AG09319 (cell line): ENCODE measurements around the gene XPR1.
"Not testable (repeated sequence)": the region's sequence is repeated elsewhere in the genome, so short reads cannot be mapped to it uniquely, and the experiment has no call there.

Source experiments
- DNase-seq: peaks from one replicate; pipeline ENCODE4 v3.0.0-alpha.2; 2010; ENCODE audit warnings: low read depth; ENCODE audit errors: extremely low read depth
- TF ChIP-seq, protein P1 (sequence below): IDR thresholded peaks from 2 replicates; pipeline ENCODE4 v1.5.1; 2011; ENCODE audit warnings: low read depth, mild to moderate bottlenecking, inconsistent platforms, low read length, moderate library complexity

The XPR1 gene

DNA sequence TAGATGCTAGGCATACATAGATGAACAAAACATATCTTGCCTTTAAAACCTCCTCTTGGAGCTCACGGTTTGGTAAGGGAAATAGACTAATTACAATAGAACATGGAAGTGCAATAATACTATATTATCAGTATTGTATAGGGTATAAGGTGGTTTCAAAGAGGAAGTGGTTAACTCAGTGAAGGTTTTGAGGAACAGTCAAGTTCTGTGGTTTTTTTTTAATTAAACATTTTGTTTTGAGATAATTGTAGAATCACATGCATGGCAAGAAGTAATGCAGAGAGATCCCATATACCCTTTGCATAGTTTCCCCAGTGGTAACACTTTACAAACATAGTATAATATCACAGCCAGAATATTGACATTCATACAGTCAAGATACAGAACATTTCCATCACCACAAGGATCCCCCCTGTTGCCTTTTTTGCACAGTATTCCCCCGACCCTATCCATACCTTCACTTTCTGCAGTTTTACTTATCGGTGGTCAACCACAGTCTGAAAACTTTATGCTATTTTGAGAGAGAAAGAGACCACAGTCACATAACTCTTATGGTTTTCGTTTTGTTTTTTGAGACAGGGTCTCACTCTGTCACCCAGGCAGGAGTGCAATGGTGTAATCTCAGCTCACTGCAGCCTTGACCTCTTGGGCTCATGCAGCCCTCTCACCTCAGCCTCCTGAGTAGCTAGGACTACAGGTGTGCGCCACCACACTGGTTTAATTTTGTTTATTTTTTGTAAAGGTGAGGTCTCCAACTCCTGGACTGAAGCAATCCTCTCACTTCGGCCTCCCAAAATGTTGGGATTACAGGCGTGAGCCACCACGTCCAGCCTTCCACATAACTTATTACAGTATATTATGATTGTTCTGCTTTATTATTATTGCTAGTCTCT, 220.4 kb downstream of the XPR1 start:
- no peak for DNase-seq
- TF ChIP-seq, protein P1, sequence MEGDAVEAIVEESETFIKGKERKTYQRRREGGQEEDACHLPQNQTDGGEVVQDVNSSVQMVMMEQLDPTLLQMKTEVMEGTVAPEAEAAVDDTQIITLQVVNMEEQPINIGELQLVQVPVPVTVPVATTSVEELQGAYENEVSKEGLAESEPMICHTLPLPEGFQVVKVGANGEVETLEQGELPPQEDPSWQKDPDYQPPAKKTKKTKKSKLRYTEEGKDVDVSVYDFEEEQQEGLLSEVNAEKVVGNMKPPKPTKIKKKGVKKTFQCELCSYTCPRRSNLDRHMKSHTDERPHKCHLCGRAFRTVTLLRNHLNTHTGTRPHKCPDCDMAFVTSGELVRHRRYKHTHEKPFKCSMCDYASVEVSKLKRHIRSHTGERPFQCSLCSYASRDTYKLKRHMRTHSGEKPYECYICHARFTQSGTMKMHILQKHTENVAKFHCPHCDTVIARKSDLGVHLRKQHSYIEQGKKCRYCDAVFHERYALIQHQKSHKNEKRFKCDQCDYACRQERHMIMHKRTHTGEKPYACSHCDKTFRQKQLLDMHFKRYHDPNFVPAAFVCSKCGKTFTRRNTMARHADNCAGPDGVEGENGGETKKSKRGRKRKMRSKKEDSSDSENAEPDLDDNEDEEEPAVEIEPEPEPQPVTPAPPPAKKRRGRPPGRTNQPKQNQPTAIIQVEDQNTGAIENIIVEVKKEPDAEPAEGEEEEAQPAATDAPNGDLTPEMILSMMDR: no peak

DNA sequence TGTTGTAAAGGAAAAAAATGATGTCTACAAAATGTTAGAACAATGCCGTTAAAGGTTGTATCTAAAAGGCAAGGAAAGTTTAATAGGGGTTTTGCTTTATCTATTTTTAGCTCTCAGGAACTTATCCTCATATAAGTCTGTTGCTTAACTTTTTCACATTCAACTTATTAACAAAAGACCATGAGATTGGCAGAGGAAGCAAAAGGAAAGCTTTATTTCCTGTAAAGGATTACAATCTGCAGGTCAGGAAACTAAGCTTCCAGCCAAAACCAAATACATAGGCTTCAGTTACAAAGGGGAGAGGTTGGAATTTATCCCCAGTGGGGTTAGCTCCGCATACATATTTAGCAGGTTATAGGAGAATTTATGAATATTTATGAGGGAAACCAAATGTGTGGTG, 222.2 kb downstream of the XPR1 start:
- TF ChIP-seq, protein P1: no peak
- DNase-seq: no peak

DNA sequence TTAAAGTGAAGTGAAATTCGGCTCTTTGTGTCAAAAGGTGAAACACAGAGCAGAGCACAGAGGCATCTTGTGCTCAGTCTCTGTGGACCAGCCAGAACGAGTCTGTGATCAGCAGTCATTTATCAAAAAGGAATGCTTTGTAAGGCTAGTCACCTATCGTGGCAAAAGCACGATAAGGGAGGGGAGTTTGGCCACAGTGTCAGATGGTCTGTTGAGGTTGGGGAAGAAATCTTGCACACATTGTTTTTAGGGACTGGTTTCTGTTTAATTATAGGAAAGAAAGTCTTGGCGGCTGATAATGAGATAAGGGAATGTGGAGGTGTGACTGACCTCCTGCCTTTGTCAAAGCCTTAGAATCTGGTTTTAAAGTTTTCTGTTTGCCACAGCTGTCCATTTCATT, 222.6 kb downstream of the XPR1 start:
- DNase-seq: no peak
- TF ChIP-seq, protein P1: no peak

DNA sequence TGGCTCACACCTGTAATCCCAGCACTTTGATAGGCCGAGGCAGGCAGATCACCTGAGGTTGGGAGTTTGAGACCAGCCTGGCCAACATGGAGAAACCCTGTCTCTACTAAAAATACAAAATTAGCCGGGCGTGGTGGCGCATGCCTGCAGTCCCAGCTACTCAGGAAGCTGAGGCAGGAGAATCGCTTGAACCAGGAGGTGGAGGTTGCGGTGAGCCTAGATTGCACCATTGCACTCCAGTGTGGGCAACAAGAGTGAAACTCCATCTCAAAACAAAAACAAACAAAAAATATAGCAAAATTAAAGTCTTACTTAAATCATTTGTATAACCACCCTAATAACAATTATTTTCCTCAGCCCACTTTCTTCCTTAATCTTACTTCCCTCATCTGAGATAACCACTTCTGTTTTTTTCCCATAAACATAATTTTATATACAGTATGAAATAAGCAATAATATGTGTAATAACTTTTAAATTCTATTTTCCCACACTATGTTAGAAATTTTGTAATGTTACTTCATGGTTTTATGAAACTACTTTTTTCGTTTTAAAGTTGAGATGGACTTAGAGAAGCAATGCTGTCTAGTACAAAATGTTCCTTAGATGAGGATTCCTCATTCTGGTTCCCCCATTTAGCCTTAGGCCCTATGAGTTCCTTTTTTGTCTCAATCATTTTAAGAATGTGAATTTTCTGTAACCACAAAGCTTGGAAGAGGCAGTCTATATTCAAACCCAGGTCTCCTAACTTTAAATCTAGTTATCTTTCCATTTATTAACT, 226.3 kb downstream of the XPR1 start:
- DNase-seq: not testable (repeated sequence)

DNA sequence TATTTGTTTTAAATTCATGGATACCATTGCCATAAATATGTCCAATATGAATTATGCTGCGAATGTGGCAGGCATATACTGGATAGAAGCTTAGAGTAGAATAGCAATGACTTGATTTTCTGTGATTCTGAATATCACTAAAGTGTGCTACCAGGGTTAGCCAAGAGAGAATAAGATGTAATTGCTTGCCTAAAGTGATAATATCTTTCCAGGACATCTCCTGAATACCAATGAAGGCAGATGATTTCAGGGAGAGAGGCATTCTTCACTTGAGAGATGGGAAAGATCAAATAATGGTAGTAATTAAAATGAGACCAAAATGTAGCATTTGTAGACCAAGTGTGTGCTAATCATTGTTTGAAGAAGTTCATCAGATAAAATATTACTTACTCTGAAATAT, 227.5 kb downstream of the XPR1 start:
- no peak for DNase-seq
- TF ChIP-seq, protein P1: no peak

DNA sequence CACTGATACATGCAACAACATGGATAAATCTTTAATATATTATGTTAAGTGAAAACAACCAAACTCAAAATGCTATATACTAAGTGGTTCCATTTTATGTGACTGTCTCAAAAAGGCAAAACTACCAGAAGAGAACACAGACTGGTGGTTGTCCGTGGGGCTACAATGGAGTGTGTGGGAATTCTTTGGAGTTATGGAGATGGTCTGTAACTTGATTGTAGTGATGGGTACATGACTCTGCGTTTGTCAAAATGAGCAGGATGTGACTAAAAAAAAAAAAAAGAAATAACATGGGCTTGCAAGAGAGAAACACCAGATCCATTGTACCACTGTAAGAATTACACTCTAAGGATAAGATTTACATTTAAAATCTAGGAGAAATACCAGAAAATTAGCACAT, 228.7 kb downstream of the XPR1 start:
- TF ChIP-seq, protein P1: no peak
- DNase-seq: no peak

DNA sequence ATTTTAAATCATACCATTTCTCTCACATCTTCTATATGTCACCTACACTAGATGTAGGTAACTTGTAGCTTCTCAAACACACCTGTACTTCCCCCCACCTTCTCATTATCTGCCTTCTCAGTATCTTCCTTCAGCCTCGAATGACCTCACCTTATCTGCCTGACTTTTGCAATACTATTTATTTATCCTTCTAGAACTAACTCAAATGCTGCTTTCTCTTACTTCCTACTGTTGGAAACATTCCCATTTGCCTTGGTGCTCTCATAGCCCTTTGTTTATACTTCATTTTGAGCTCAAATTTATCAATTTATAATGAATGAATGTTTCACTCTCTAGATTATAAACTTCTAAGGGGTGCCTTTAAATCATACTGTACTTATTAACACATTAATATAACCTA, 230.5 kb downstream of the XPR1 start:
- DNase-seq: no peak
- TF ChIP-seq, protein P1: no peak
